Upper lobe of right lung (tissue), 1 donor: ENCODE data around the gene LMOD2. TPM values are rescaled to one million over a fixed set of nuclear protein-coding genes. Genes with fewer than 3 reads are reported as not detected.

ENCODE experiments used
- ATAC-seq: fragments of 200-7000 bp; cut with Tn5 transposase; one replicate; pipeline ENCODE4 v1.9.1; 2020; ENCODE audit warnings: mild to moderate bottlenecking, moderate library complexity
- DNase-seq: peaks from one replicate; pipeline ENCODE4 v3.0.0-alpha.2; 2020
- H3K27ac ChIP-seq: fragments of 200-600 bp; one replicate; pipeline ENCODE4 v1.8.0; 2022
- H3K27me3 ChIP-seq: fragments of 200-600 bp; one replicate; pipeline ENCODE4 v1.8.0; 2022; ENCODE audit warnings: mild to moderate bottlenecking
- H3K36me3 ChIP-seq: fragments of 200-600 bp; one replicate; pipeline ENCODE4 v1.8.0; 2022
- H3K4me1 ChIP-seq: fragments of 200-600 bp; one replicate; pipeline ENCODE4 v1.8.0; 2022
- H3K4me3 ChIP-seq: fragments of 200-600 bp; one replicate; pipeline ENCODE4 v1.8.0; 2022; ENCODE audit warnings: mild to moderate bottlenecking
- H3K9me3 ChIP-seq: fragments of 200-600 bp; one replicate; pipeline ENCODE4 v1.8.0; 2022
- intact Hi-C: fragments of 100-400 bp; cut with DNase I; formaldehyde crosslinking; loops from one replicate; pipeline ENCODE4 v1.11.0; 2022
- total RNA-seq: library from RNA; stranded (reverse); fragmentation: NEBNext Ultra II Directional; extraction: Animal tissue kit (Norgen Biotek cat#: 25700); gene quantifications from one replicate; pipeline ENCODE4 v1.2.1, GENCODE V29; 2021
- TF ChIP-seq, protein P1 (sequence below): fragments of 200-600 bp; IDR thresholded peaks from one replicate; pipeline ENCODE4 v1.8.0; 2022; ENCODE audit warnings: antibody characterized with exemption
- donor health status: DM: no; HTN: yes; CAD: no; lungs with severe emphysema.

LMOD2 gene
- total RNA-seq, 1 donor from 2014 or later, result 0.17 TPM

DNA sequence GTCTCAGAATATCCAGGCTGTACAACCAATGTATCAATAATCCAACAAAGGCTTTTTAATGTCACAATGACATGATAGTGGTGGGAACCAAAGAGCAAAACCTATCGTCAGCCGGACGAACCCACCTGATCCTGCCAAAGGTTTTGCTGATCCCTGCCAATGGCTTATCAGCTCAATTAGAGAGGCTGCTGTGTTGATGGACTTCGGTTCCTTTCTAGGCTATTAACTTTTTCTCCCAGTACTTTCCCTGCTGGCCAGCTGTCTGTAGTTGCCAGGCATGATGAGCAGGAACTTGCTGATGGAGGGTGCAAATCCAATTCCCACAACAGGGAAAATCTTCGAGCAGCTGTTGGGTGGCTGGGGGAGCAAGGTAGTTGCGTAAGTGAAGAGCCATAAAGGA, 2.4 kb downstream of the LMOD2 start:
- no peak overlapping the region for H3K27ac ChIP-seq
- no peak overlapping the region for H3K4me3 ChIP-seq
- H3K4me1 ChIP-seq, result no peaks in the 10 kb centered on the region
- no peaks in the 10 kb centered on the region for H3K9me3 ChIP-seq
- no peak for DNase-seq
- no peaks in the 10 kb centered on the region for H3K36me3 ChIP-seq
- H3K27me3 ChIP-seq, result no peaks in the 10 kb centered on the region
- no peak for ATAC-seq
- intact Hi-C loops, result no loop called here
- TF ChIP-seq, protein P1, sequence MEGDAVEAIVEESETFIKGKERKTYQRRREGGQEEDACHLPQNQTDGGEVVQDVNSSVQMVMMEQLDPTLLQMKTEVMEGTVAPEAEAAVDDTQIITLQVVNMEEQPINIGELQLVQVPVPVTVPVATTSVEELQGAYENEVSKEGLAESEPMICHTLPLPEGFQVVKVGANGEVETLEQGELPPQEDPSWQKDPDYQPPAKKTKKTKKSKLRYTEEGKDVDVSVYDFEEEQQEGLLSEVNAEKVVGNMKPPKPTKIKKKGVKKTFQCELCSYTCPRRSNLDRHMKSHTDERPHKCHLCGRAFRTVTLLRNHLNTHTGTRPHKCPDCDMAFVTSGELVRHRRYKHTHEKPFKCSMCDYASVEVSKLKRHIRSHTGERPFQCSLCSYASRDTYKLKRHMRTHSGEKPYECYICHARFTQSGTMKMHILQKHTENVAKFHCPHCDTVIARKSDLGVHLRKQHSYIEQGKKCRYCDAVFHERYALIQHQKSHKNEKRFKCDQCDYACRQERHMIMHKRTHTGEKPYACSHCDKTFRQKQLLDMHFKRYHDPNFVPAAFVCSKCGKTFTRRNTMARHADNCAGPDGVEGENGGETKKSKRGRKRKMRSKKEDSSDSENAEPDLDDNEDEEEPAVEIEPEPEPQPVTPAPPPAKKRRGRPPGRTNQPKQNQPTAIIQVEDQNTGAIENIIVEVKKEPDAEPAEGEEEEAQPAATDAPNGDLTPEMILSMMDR, result no peak

DNA sequence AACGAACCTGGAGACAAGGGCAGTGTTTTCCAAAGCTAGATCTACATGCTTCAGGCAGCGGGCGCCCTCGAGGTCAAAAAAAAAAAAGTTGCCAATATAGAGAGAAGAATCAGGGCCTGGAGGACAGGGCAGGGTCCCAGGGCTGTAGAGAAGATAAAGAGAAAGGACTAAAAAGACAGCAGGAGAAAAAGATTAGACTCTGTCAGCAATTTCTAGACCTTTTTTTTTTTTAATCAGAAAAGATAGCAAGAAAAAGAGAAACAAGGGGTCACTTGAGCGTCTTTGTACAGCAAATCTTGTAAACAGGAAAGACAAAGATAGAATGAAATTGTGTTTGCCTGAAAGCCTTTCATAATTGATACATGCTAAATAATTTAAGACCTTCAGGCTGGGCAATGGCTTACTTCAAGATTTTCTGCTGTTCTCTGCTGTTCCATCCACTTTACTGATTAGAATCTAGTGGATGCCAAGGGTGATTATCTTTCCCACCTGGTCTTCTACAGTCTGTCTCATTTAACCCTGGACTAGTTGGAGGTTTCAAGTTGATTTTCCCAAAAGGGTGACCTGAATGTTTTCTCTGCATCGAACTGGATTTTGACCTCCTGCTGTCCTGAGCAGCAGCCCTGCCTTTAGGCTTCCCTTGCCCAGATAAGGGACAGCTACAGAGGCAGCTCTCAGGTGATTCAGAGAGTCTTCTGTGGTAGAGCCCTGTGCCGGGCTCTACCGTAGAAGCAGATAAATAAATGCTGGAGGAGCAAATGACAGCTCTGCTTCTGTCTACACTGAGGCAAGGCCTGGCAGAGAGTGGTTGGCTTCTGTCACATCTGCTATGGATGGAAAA, 5.1 kb downstream of the LMOD2 start:
- DNase-seq (no peak), ATAC-seq (no peak)
- H3K36me3 ChIP-seq, result no peaks in the 10 kb centered on the region
- H3K27ac ChIP-seq, result no peak overlapping the region
- no peak overlapping the region for H3K4me3 ChIP-seq
- H3K9me3 ChIP-seq, result no peaks in the 10 kb centered on the region
- TF ChIP-seq, protein P1, result no peak
- H3K4me1 ChIP-seq, result no peaks in the 10 kb centered on the region
- intact Hi-C loops, result no loop called here
- H3K27me3 ChIP-seq, result no peaks in the 10 kb centered on the region

DNA sequence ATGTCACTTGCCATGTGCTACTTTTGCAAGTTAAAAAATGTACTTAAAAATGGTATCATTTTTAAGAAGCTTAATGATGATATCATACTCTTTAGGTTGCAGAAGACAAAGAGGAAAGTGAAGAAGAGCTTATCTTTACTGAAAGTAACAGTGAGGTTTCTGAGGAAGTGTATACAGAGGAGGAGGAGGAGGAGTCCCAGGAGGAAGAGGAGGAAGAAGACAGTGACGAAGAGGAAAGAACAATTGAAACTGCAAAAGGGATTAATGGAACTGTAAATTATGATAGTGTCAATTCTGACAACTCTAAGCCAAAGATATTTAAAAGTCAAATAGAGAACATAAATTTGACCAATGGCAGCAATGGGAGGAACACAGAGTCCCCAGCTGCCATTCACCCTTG, 6.1 kb downstream of the LMOD2 start:
- H3K36me3 ChIP-seq, result no peaks in the 10 kb centered on the region
- DNase-seq (no peak), ATAC-seq (no peak)
- TF ChIP-seq, protein P1, result no peak
- H3K4me1 ChIP-seq, result no peaks in the 10 kb centered on the region
- intact Hi-C loops, result no loop called here
- no peak overlapping the region for H3K27ac ChIP-seq
- H3K4me3 ChIP-seq, result no peak overlapping the region
- H3K9me3 ChIP-seq, result no peaks in the 10 kb centered on the region
- H3K27me3 ChIP-seq, result no peaks in the 10 kb centered on the region

DNA sequence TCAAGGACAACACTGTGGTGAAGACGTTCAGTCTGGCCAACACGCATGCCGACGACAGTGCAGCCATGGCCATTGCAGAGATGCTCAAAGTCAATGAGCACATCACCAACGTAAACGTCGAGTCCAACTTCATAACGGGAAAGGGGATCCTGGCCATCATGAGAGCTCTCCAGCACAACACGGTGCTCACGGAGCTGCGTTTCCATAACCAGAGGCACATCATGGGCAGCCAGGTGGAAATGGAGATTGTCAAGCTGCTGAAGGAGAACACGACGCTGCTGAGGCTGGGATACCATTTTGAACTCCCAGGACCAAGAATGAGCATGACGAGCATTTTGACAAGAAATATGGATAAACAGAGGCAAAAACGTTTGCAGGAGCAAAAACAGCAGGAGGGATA, 6.6 kb downstream of the LMOD2 start:
- Histone ChIP-seq H3K27me3 (no peaks in the 10 kb centered on the region), H3K27ac (no peak overlapping the region), H3K36me3 (no peaks in the 10 kb centered on the region), H3K4me1 (no peaks in the 10 kb centered on the region), H3K4me3 (no peak overlapping the region), H3K9me3 (no peaks in the 10 kb centered on the region)
- DNase-seq (no peak), ATAC-seq (no peak)
- intact Hi-C loops, result no loop called here
- TF ChIP-seq, protein P1, result no peak

DNA sequence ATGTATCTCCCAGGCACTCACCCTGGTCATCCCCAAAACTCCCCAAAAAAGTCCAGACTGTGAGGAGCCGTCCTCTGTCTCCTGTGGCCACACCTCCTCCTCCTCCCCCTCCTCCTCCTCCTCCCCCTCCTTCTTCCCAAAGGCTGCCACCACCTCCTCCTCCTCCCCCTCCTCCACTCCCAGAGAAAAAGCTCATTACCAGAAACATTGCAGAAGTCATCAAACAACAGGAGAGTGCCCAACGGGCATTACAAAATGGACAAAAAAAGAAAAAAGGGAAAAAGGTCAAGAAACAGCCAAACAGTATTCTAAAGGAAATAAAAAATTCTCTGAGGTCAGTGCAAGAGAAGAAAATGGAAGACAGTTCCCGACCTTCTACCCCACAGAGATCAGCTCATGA, 7.1 kb downstream of the LMOD2 start:
- no peaks in the 10 kb centered on the region for H3K36me3 ChIP-seq
- H3K27ac ChIP-seq, result no peak overlapping the region
- H3K27me3 ChIP-seq, result no peaks in the 10 kb centered on the region
- DNase-seq, result no peak
- H3K4me3 ChIP-seq, result no peak overlapping the region
- TF ChIP-seq, protein P1, result no peak
- no peaks in the 10 kb centered on the region for H3K4me1 ChIP-seq
- intact Hi-C loops, result no loop called here
- ATAC-seq, result no peak
- H3K9me3 ChIP-seq, result no peaks in the 10 kb centered on the region
